GM03348 (cell line): Measurements from ENCODE around the gene ARHGAP23.
"Not testable (repeated sequence)": the region's sequence is repeated elsewhere in the genome, so short reads cannot be mapped to it uniquely, and the experiment has no call there.

ENCODE experiments used
- DNase-seq: peaks from one replicate; pipeline ENCODE4 v3.0.0; 2012; ENCODE audit warnings: low spot score

Gene ARHGAP23

GRCh38 chr17:38460716-38461630 is 32.7 kb downstream of the ARHGAP23 start:
- DNase-seq: no peak

- DNase-seq: no peak
These were observed 33.4 kb downstream of the ARHGAP23 start for GRCh38 chr17:38461683-38462082.

GRCh38 chr17:38463451-38463858 is 35.2 kb downstream of the ARHGAP23 start:
- DNase-seq: no peak

- peak; percentile 52 for DNase-seq
These were observed 36.0 kb downstream of the ARHGAP23 start for GRCh38 chr17:38464251-38464722.

GRCh38 chr17:38464723-38465390 is 36.6 kb downstream of the ARHGAP23 start:
- DNase-seq: peak; percentile 97

- peak; percentile 86 for DNase-seq
These were observed 37.4 kb downstream of the ARHGAP23 start for GRCh38 chr17:38465391-38466345.

GRCh38 chr17:38466346-38467315 is 38.4 kb downstream of the ARHGAP23 start:
- no peak for DNase-seq

GRCh38 chr17:38467491-38467890 is 39.2 kb downstream of the ARHGAP23 start:
- no peak for DNase-seq

GRCh38 chr17:38469875-38470274 is 41.6 kb downstream of the ARHGAP23 start:
- DNase-seq: peak; percentile 70

- not testable (repeated sequence) for DNase-seq
These were observed 43.0 kb downstream of the ARHGAP23 start for GRCh38 chr17:38471253-38471652.

GRCh38 chr17:38474666-38475065 is 46.4 kb downstream of the ARHGAP23 start:
- DNase-seq: not testable (repeated sequence)

- no peak for DNase-seq
These were observed 48.3 kb downstream of the ARHGAP23 start for GRCh38 chr17:38476549-38476948.

GRCh38 chr17:38477417-38477816 is 49.2 kb downstream of the ARHGAP23 start:
- DNase-seq: not testable (repeated sequence)

- DNase-seq: not testable (repeated sequence)
These were observed 49.7 kb downstream of the ARHGAP23 start for GRCh38 chr17:38477951-38478350.

GRCh38 chr17:38478667-38479066 is 50.4 kb downstream of the ARHGAP23 start:
- not testable (repeated sequence) for DNase-seq

GRCh38 chr17:38482039-38482699 is 53.9 kb downstream of the ARHGAP23 start:
- not testable (repeated sequence) for DNase-seq

GRCh38 chr17:38482700-38483043 is 54.4 kb downstream of the ARHGAP23 start:
- not testable (repeated sequence) for DNase-seq

- DNase-seq: peak; percentile 65
These were observed 56.2 kb downstream of the ARHGAP23 start for GRCh38 chr17:38484242-38485145.

- DNase-seq: no peak
These were observed 56.8 kb downstream of the ARHGAP23 start for GRCh38 chr17:38485146-38485468.
